GM21515 (cell line): Measurements from ENCODE around the gene NECTIN3.

ENCODE experiments used
- ATAC-seq: cut with Tn5 transposase; IDR thresholded peaks from one replicate; pipeline ENCODE4 v1.9.1; 2021; ENCODE audit not compliant: unreplicated experiment

The NECTIN3 gene

GRCh38 chr3:111071257-111072030 lies at the start of gene NECTIN3:
NECTIN3 (plus strand) TSS chr3:111071816; CDS start chr3:111072018, 202 bp downstream.
- peak; percentile 85 for ATAC-seq

- no peak for ATAC-seq
Observed at GRCh38 chr3:111027868-111028267, 43.7 kb upstream of the NECTIN3 start.

- no peak for ATAC-seq
Observed at GRCh38 chr3:111031538-111031937, 40.1 kb upstream of the NECTIN3 start.

GRCh38 chr3:111032677-111033076 lies 38.9 kb upstream of the NECTIN3 start:
- no peak for ATAC-seq

GRCh38 chr3:111033470-111034050 lies 38.1 kb upstream of the NECTIN3 start:
- ATAC-seq: no peak

- ATAC-seq: no peak
Observed at GRCh38 chr3:111035316-111035715, 36.3 kb upstream of the NECTIN3 start.

- no peak for ATAC-seq
Observed at GRCh38 chr3:111035902-111036301, 35.7 kb upstream of the NECTIN3 start.

- ATAC-seq: no peak
Observed at GRCh38 chr3:111040959-111041358, 30.7 kb upstream of the NECTIN3 start.

- ATAC-seq: no peak
Observed at GRCh38 chr3:111045564-111045963, 26.1 kb upstream of the NECTIN3 start.

- ATAC-seq: no peak
Observed at GRCh38 chr3:111047042-111047441, 24.6 kb upstream of the NECTIN3 start.

- ATAC-seq: no peak
Observed at GRCh38 chr3:111047812-111048435, 23.7 kb upstream of the NECTIN3 start.

- no peak for ATAC-seq
Observed at GRCh38 chr3:111051354-111051753, 20.3 kb upstream of the NECTIN3 start.

- no peak for ATAC-seq
Observed at GRCh38 chr3:111068574-111068973, 3.0 kb upstream of the NECTIN3 start.

GRCh38 chr3:111069974-111070771 lies 1.4 kb upstream of the NECTIN3 start:
- ATAC-seq: no peak

- no peak for ATAC-seq
Observed at GRCh38 chr3:111070772-111071256, 802 bp upstream of the NECTIN3 start.

GRCh38 chr3:111072031-111072921 lies 660 bp downstream of the NECTIN3 start:
- peak; percentile 31 for ATAC-seq

GRCh38 chr3:111073218-111073617 lies 1.6 kb downstream of the NECTIN3 start:
- no peak for ATAC-seq

- ATAC-seq: no peak
Observed at GRCh38 chr3:111076732-111077131, 5.1 kb downstream of the NECTIN3 start.

- ATAC-seq: no peak
Observed at GRCh38 chr3:111077369-111077768, 5.8 kb downstream of the NECTIN3 start.

GRCh38 chr3:111080413-111080812 lies 8.8 kb downstream of the NECTIN3 start:
- ATAC-seq: no peak
